Effector memory CD4-positive, alpha-beta T cell (primary cell): ENCODE results near the gene OPCML.

Experiments
- DNase-seq, 3 donors: peaks; one replicate each; pipeline ENCODE4 v3.0.0-alpha.2; 2020
- H3K27ac ChIP-seq: 2 replicates; pipeline ENCODE4 v1.7.0; 2013; ENCODE audit warnings: mild to moderate bottlenecking, low read length, moderate library complexity; ENCODE audit not compliant: insufficient read depth, poor library complexity, severe bottlenecking
- H3K27me3 ChIP-seq: replicated peaks from 2 replicates; pipeline ENCODE4 v1.7.0; 2013; ENCODE audit warnings: mild to moderate bottlenecking, low read length; ENCODE audit not compliant: insufficient read depth, control insufficient read depth, poor library complexity, severe bottlenecking
- H3K36me3 ChIP-seq: 2 replicates; pipeline ENCODE4 v1.7.0; 2013; ENCODE audit warnings: mild to moderate bottlenecking, low read length, moderate library complexity; ENCODE audit not compliant: control insufficient read depth, insufficient read depth
- H3K4me1 ChIP-seq: 2 replicates; pipeline ENCODE4 v1.7.0; 2013; ENCODE audit warnings: low read length, mild to moderate bottlenecking; ENCODE audit not compliant: control insufficient read depth, insufficient read depth, poor library complexity, severe bottlenecking
- H3K4me3 ChIP-seq: 2 replicates; pipeline ENCODE4 v1.7.0; 2013; ENCODE audit warnings: low read length, low read depth, mild to moderate bottlenecking; ENCODE audit not compliant: insufficient read depth, poor library complexity, severe bottlenecking
- H3K9me3 ChIP-seq: 2 replicates; pipeline ENCODE4 v1.7.0; 2013; ENCODE audit warnings: mild to moderate bottlenecking, low read length, moderate library complexity; ENCODE audit not compliant: control insufficient read depth

The OPCML gene

GRCh38 chr11:132447761-132448160, 1084.5 kb downstream of the OPCML start:
- H3K4me3 ChIP-seq, result no peak overlapping the region
- H3K27ac ChIP-seq, result no peak overlapping the region
- DNase-seq, result no peak
- H3K27me3 ChIP-seq, result no peaks in the 10 kb centered on the region
- no peaks in the 10 kb centered on the region for H3K9me3 ChIP-seq
- H3K36me3 ChIP-seq, result no peaks in the 10 kb centered on the region
- no peaks in the 10 kb centered on the region for H3K4me1 ChIP-seq

- no peak for DNase-seq
- Histone ChIP-seq H3K27me3 (no peaks in the 10 kb centered on the region), H3K4me3 (no peak overlapping the region), H3K9me3 (no peaks in the 10 kb centered on the region), H3K4me1 (no peaks in the 10 kb centered on the region), H3K36me3 (no peaks in the 10 kb centered on the region), H3K27ac (no peak overlapping the region)
These were observed 1086.4 kb downstream of the OPCML start for GRCh38 chr11:132445859-132446291.

- Histone ChIP-seq H3K36me3 (no peaks in the 10 kb centered on the region), H3K4me3 (no peak overlapping the region), H3K27me3 (no peaks in the 10 kb centered on the region), H3K27ac (no peak overlapping the region), H3K4me1 (no peaks in the 10 kb centered on the region), H3K9me3 (no peaks in the 10 kb centered on the region)
- DNase-seq, result no peak
These were observed 1087.4 kb downstream of the OPCML start for GRCh38 chr11:132444911-132445310.

- no peak for DNase-seq
These were observed 1092.5 kb downstream of the OPCML start for GRCh38 chr11:132439711-132440255.

GRCh38 chr11:132438418-132438817, 1093.9 kb downstream of the OPCML start:
- no peak overlapping the region for H3K27ac ChIP-seq
- H3K27me3 ChIP-seq, result no peaks in the 10 kb centered on the region

More at GRCh38 chr11:132439711-132440255, 1092.5 kb downstream of the OPCML start:
- H3K4me3 ChIP-seq, result no peak overlapping the region
- H3K27ac ChIP-seq, result no peak overlapping the region
- no peaks in the 10 kb centered on the region for H3K36me3 ChIP-seq
- no peaks in the 10 kb centered on the region for H3K27me3 ChIP-seq
- no peaks in the 10 kb centered on the region for H3K4me1 ChIP-seq
- H3K9me3 ChIP-seq, result no peaks in the 10 kb centered on the region

GRCh38 chr11:132430429-132431062, 1101.8 kb downstream of the OPCML start:
- Histone ChIP-seq H3K9me3 (no peaks in the 10 kb centered on the region), H3K27me3 (no peaks in the 10 kb centered on the region), H3K36me3 (no peaks in the 10 kb centered on the region), H3K27ac (no peak overlapping the region), H3K4me1 (no peaks in the 10 kb centered on the region), H3K4me3 (no peak overlapping the region)
- DNase-seq, result no peak

More at GRCh38 chr11:132438418-132438817, 1093.9 kb downstream of the OPCML start:
- H3K36me3 ChIP-seq, result no peaks in the 10 kb centered on the region
- no peaks in the 10 kb centered on the region for H3K9me3 ChIP-seq
- DNase-seq, result no peak
- no peaks in the 10 kb centered on the region for H3K4me1 ChIP-seq
- H3K4me3 ChIP-seq, result no peak overlapping the region

GRCh38 chr11:132429685-132430084, 1102.6 kb downstream of the OPCML start:
- no peak overlapping the region for H3K4me3 ChIP-seq
- no peaks in the 10 kb centered on the region for H3K36me3 ChIP-seq
- H3K27me3 ChIP-seq, result no peaks in the 10 kb centered on the region
- DNase-seq, result no peak
- no peaks in the 10 kb centered on the region for H3K4me1 ChIP-seq
- H3K27ac ChIP-seq, result no peak overlapping the region
- no peaks in the 10 kb centered on the region for H3K9me3 ChIP-seq

- no peaks in the 10 kb centered on the region for H3K27me3 ChIP-seq
- no peak overlapping the region for H3K27ac ChIP-seq
- no peak overlapping the region for H3K4me3 ChIP-seq
- no peaks in the 10 kb centered on the region for H3K4me1 ChIP-seq
- no peaks in the 10 kb centered on the region for H3K9me3 ChIP-seq
- no peaks in the 10 kb centered on the region for H3K36me3 ChIP-seq
- DNase-seq, result no peak
These were observed 1104.7 kb downstream of the OPCML start for GRCh38 chr11:132427611-132428010.

- H3K27me3 ChIP-seq, result no peaks in the 10 kb centered on the region
- no peaks in the 10 kb centered on the region for H3K9me3 ChIP-seq
- no peak overlapping the region for H3K4me3 ChIP-seq
- H3K27ac ChIP-seq, result no peak overlapping the region
- H3K36me3 ChIP-seq, result no peaks in the 10 kb centered on the region
- H3K4me1 ChIP-seq, result no peaks in the 10 kb centered on the region
- no peak for DNase-seq
These were observed 1107.9 kb downstream of the OPCML start for GRCh38 chr11:132424433-132424832.

GRCh38 chr11:132423266-132423665, 1109.0 kb downstream of the OPCML start:
- H3K9me3 ChIP-seq, result no peaks in the 10 kb centered on the region
- H3K4me3 ChIP-seq, result no peak overlapping the region
- H3K27me3 ChIP-seq, result no peaks in the 10 kb centered on the region
- H3K36me3 ChIP-seq, result no peaks in the 10 kb centered on the region
- H3K4me1 ChIP-seq, result no peaks in the 10 kb centered on the region
- no peak for DNase-seq
- no peak overlapping the region for H3K27ac ChIP-seq
